ENCODE results near the gene DNM1L.

Gene DNM1L

DNA sequence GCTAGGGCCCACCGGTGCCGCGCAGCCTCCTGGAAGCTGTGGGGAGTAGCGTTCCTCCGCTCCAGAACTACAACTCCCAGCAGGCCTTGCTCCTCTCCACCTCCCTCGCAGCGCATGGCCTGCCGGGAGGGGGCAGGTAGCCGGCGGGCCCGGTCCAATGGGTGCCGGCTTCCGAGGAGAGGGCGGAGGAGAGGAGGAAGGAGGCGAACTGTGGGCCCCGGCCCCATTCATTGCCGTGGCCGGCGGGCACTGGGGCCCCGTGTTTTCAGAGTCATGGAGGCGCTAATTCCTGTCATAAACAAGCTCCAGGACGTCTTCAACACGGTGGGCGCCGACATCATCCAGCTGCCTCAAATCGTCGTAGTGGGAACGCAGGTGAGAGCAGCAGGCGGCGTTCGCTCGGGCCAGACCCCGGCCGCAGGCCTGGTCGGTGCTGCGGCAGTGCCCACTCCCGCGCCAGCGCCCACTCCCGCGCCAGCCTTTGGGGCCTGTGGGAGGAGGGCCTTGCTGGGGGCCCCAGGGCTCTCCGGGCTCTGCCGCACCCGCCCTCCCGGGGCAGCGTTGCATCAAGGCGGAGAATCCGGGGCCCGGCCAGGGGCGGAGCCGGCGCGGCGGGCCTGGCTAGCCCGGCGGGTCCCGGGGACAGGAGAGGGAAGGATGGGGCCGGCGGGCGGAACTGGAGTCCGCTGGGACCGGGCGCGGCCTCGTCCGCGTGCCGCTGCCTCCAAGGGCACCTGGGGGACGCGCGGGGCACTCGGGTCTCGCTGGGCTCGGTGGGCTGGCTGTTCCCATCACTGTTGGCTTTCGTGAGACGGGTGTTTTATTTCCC, at the start of gene DNM1L:
TSS of gene DNM1L (plus strand) at position 211 of the 829 bp plus-strand sequence. CDS start at position 274, 63 bp downstream.
- DNase-seq (ENCODE audit: low spot score), result peak; percentile 97

- DNase-seq (ENCODE audit: low spot score), result no peak
These were observed 37.7 kb upstream of the DNM1L start for GRCh38 chr12:32641287-32641901.

- DNase-seq (ENCODE audit: low spot score), result no peak
These were observed 34.7 kb upstream of the DNM1L start for GRCh38 chr12:32644431-32644830.

GRCh38 chr12:32647275-32647674, 31.8 kb upstream of the DNM1L start:
- no peak for DNase-seq (ENCODE audit: low spot score)

DNA sequence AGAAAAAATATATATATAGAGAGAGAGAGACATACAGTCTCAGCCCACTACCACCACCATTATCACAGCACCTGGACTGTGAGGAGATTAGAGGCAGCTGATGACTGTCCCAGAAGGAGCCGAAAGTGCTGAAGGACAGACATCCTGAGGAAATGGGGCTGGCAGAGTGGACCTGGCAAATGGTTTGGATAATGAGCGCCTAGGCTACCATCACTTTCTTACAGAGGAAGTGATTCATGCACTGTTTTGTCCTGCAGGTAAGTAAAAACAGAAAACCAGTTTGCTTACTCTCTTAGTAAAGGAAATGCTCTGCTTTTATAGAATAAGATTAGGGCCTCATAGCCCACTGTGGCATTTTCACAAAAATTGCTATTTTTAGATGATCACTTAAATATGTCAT, 28.6 kb upstream of the DNM1L start:
- no peak for DNase-seq (ENCODE audit: low spot score)

- DNase-seq (ENCODE audit: low spot score), result no peak
These were observed 27.7 kb upstream of the DNM1L start for GRCh38 chr12:32651151-32651955.

DNA sequence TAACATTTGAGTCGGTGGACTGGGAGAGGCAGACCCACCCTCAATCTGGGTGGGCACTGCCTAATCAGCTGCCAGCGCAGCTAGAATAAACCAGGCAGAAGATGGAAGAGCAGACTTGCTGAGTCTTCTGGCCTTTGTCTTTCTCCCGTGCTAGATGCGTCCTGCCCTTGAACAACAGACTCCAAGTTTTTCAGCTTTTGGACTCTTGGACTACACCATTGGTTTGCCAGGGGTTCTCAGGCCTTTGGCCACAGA, 27.2 kb upstream of the DNM1L start:
- no peak for DNase-seq (ENCODE audit: low spot score)

- DNase-seq (ENCODE audit: low spot score), result no peak
These were observed 19.1 kb upstream of the DNM1L start for GRCh38 chr12:32659908-32660440.

DNA sequence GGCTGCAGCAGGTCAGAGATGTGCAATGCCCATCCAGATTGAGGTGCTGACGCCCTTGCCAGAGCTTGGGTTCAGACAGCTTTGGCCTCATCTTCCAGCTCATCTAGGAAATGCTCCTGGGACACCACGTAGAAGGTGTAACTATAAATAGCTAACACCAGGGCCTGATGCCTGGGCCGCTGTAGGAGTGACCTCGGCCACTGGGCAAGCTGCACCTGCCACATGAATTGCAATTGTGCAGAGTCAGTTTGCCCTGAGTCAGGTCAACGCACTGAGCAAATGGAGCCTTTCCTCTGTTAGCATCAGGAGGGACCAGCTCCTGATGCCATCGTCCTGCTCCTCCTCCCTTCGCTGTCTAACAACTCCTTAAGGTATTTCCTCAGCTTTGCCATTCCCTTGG, 17.4 kb upstream of the DNM1L start:
- no peak for DNase-seq (ENCODE audit: low spot score)

- DNase-seq (ENCODE audit: low spot score), result no peak
These were observed 16.4 kb upstream of the DNM1L start for GRCh38 chr12:32662665-32663064.

DNA sequence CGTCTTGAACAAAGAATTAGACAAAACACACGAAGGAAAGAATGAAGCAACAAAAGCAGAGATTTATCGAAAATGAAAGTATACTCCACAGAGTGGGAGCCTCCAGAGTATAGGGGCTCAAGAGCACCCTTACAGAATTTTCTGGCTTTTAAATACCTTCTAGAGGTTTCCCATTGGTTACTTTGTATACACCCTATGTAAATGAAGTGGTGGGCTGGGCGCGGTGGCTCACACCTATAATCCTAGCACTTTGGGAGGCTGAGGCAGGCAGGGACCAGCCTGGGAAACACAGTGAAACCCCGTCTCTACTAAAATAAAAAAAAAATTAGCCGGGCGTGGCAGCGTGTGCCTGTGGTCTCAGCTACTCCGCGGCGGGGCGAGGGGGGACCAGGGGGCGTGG, 13.1 kb upstream of the DNM1L start:
- DNase-seq (ENCODE audit: low spot score), result no peak

- no peak for DNase-seq (ENCODE audit: low spot score)
These were observed 9.5 kb upstream of the DNM1L start for GRCh38 chr12:32669584-32669983.

GRCh38 chr12:32671930-32672780, 6.9 kb upstream of the DNM1L start:
- DNase-seq (ENCODE audit: low spot score), result peak; percentile 96

DNA sequence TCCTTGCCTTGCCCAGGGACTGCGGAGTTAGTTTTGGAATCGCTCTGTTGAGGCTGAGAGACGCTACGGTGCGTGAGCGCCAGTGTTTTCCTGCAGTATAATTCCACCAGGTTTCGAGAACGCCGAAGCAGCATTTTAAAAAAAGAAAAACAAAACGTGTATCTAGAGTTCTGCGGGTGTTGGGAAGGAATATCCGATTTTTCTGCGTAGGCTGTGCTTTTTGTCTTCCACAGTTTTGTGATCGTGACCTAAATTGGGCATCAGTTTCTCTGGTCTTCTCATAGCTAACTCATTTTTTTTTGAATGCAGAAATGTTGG, 778 bp downstream of the DNM1L start:
- no peak for DNase-seq (ENCODE audit: low spot score)

DNA sequence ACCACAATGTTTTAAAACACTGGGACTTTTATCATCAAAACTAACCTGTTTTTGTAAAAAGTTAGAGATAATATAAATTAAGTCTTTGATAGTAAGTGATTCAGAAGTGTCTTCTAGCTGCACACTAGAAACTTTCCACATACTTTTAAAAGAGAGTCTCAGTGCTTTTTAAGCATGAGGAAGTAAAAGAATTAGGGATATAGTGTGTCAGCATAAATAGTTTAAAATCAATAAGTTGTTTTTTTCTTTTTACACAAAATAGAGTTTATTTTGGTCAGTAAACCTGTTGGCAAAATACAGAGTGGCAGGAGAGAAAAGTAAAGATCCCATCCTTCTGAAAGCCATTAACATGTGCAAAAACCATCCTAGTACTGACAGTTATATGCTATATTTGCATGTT, 1.7 kb downstream of the DNM1L start:
- DNase-seq (ENCODE audit: low spot score), result no peak

- no peak for DNase-seq (ENCODE audit: low spot score)
These were observed 2.2 kb downstream of the DNM1L start for GRCh38 chr12:32681272-32681671.

- DNase-seq (ENCODE audit: low spot score), result no peak
These were observed 7.2 kb downstream of the DNM1L start for GRCh38 chr12:32686340-32686739.

DNA sequence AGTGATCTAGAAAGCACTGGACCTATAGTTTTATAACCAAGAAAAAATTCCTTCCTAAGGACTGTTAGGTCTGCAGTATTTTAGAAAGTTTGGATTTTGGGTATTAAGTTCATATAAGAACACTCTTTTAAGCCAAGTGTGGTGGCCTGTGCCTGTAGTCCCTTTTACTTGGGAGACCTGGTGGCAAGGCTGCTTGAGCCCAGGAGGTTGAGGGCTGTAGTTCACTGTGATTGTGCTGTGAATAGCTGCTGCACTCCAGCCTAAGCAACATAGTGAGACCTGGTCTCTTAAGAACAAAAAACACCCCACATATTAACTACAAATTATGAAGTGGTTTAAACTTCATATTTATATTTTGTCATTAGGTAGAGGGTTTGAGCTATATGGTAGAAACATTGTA, 9.7 kb downstream of the DNM1L start:
- DNase-seq (ENCODE audit: low spot score), result no peak

- no peak for DNase-seq (ENCODE audit: low spot score)
These were observed 11.8 kb downstream of the DNM1L start for GRCh38 chr12:32690927-32691326.

- no peak for DNase-seq (ENCODE audit: low spot score)
These were observed 13.3 kb downstream of the DNM1L start for GRCh38 chr12:32692358-32692757.

DNA sequence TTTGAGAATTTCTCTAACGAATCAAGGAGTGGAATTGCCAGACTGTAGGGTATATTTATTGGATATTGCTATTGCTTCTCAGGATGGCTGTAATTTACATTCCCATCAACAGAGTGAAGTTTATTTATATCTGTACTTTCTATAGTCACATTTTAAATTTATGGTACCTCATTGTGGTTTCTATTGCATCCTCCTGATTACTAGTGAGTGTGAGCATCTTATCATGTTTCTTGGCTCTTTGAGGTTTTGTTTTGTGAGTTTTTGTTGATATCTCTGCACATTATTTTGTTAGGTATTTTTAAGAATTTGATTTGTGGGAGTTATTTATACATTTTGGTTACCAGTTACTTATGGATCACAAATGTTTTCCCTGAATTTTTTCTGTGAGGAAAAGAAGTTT, 13.9 kb downstream of the DNM1L start:
- DNase-seq (ENCODE audit: low spot score), result no peak

DNA sequence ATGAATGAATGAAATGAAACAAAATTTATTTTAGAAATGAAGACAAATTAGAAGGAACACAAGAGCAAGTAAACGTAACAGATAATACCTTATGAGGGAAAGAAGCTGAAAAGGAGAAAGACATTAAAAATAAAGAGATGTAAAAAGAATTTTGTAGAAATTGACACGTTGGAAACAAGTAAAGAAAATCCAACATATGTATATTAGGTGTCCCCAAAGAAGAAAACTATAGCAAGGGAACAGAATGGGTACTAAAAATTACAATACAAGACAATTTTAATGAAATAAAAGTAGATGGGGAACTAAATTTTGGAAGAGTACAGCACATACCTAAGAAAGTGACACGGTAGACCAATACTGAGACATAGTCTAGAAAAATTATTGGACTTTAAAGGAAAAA, 16.7 kb downstream of the DNM1L start:
- no peak for DNase-seq (ENCODE audit: low spot score)
